Retinal pigment epithelial cell (primary cell): ENCODE results near the gene RYR2.

ENCODE experiments used
- DNase-seq: peaks from one replicate; pipeline ENCODE4 v3.0.0-alpha.2; 2010; ENCODE audit warnings: low read depth
- H3K4me3 ChIP-seq: 2 replicates; pipeline ENCODE4 v1.5.1; 2011; ENCODE audit warnings: mild to moderate bottlenecking, low read length, control low read depth, moderate library complexity
- CTCF ChIP-seq: conservative IDR thresholded peaks from 2 replicates; pipeline ENCODE4 v1.5.1; 2011; ENCODE audit warnings: low read depth, low read length, control low read depth, inconsistent platforms

Gene RYR2

GRCh38 chr1:237640011-237640671 lies 598.2 kb downstream of the RYR2 start:
- no peak for DNase-seq
- no peak for TF ChIP-seq CTCF

GRCh38 chr1:237640966-237641365 lies 599.0 kb downstream of the RYR2 start:
- no peak overlapping the region for H3K4me3 ChIP-seq
- no peak for TF ChIP-seq CTCF
- no peak for DNase-seq

More at GRCh38 chr1:237640011-237640671, 598.2 kb downstream of the RYR2 start:
- no peak overlapping the region for H3K4me3 ChIP-seq

GRCh38 chr1:237650809-237651208 lies 608.8 kb downstream of the RYR2 start:
- no peak overlapping the region for H3K4me3 ChIP-seq
- TF ChIP-seq CTCF, result no peak
- DNase-seq, result no peak

GRCh38 chr1:237655778-237656177 lies 613.8 kb downstream of the RYR2 start:
- no peak for DNase-seq
- TF ChIP-seq CTCF, result no peak
- no peak overlapping the region for H3K4me3 ChIP-seq

- no peak overlapping the region for H3K4me3 ChIP-seq
- no peak for TF ChIP-seq CTCF
- no peak for DNase-seq
Observed at GRCh38 chr1:237664348-237664747, 622.4 kb downstream of the RYR2 start.

GRCh38 chr1:237670302-237670701 lies 628.3 kb downstream of the RYR2 start:
- DNase-seq, result no peak
- TF ChIP-seq CTCF, result no peak
- H3K4me3 ChIP-seq, result no peak overlapping the region

- no peak overlapping the region for H3K4me3 ChIP-seq
- no peak for DNase-seq
- TF ChIP-seq CTCF, result no peak
Observed at GRCh38 chr1:237671262-237671661, 629.3 kb downstream of the RYR2 start.
